AG04449 (cell line): ENCODE measurements around the gene MBNL2.
A peak's percentile ranks its signal among the peaks of the same experiment; 100 is the strongest.

ENCODE experiments used
- CTCF ChIA-PET: fragments of 350-600 bp; formaldehyde crosslinking; extraction: SDS; loops from one replicate; lab custom pipeline; 2021; ENCODE audit warnings: antibody characterized with exemption; lab: Yijun Ruan, JAX
- POLR2A ChIA-PET: fragments of 400-600, 350-600 bp; formaldehyde crosslinking; extraction: SDS; loops from one replicate; lab custom pipeline; 2020; ENCODE audit warnings: antibody characterized with exemption, inconsistent platforms; lab: Yijun Ruan, JAX
- DNase-seq: peaks from one replicate; pipeline ENCODE4 v3.0.0-alpha.2; 2010; ENCODE audit warnings: low read depth, low spot score
- H3K4me3 ChIP-seq: 2 replicates; pipeline ENCODE4 v1.5.1; 2011; ENCODE audit warnings: low read depth, mild to moderate bottlenecking, control low read depth, low read length
- CTCF ChIP-seq: IDR thresholded peaks from one replicate; pipeline ENCODE4 v1.5.1; 2011; ENCODE audit warnings: mild to moderate bottlenecking, moderate library complexity, low read length, control low read depth, inconsistent platforms; ENCODE audit not compliant: insufficient read depth; ENCODE audit errors: missing control alignments

Gene MBNL2

GRCh38 chr13:97259410-97259797 lies 37.3 kb downstream of the MBNL2 start:
- H3K4me3 ChIP-seq: no peak overlapping the region
- CTCF ChIA-PET: interaction anchor here (1.3 to 1.5 kb wide), 2 partner anchors 18 to 46 kb away, joined by 3 to 4 read pairs; no protein-coding TSS in a partner anchor

GRCh38 chr13:97259798-97260714 lies 37.9 kb downstream of the MBNL2 start:
- TF ChIP-seq CTCF: no peak
- ChIA-PET CTCF (interaction anchor here (1.3 to 1.5 kb wide), 3 partner anchors 17 to 150 kb away, joined by 3 to 6 read pairs (median 4); no protein-coding TSS in a partner anchor), POLR2A (no interaction called here)
- DNase-seq: peak; percentile 53
- no peak overlapping the region for H3K4me3 ChIP-seq

More at GRCh38 chr13:97259410-97259797, 37.3 kb downstream of the MBNL2 start:
- POLR2A ChIA-PET: interaction anchor here (1.3 kb wide), 1 partner anchor 35 kb away, joined by 4 read pairs; no protein-coding TSS in a partner anchor
- TF ChIP-seq CTCF: no peak
- no peak for DNase-seq

- CTCF ChIA-PET: interaction anchor here (0.6 to 1.3 kb wide), 2 partner anchors 150 to 152 kb away, joined by 3 to 6 read pairs; no protein-coding TSS in a partner anchor
- DNase-seq: no peak
- TF ChIP-seq CTCF: no peak
- no peak overlapping the region for H3K4me3 ChIP-seq
- POLR2A ChIA-PET: no interaction called here
Observed at GRCh38 chr13:97261254-97262005, 39.3 kb downstream of the MBNL2 start.

GRCh38 chr13:97262058-97262457 lies 39.9 kb downstream of the MBNL2 start:
- CTCF ChIA-PET: interaction anchor here (0.6 to 1.5 kb wide), 2 partner anchors 12 to 151 kb away, joined by 3 read pairs; no protein-coding TSS in a partner anchor
- POLR2A ChIA-PET: no interaction called here
- no peak for TF ChIP-seq CTCF
- no peak overlapping the region for H3K4me3 ChIP-seq
- no peak for DNase-seq

- no peak for TF ChIP-seq CTCF
- H3K4me3 ChIP-seq: no peak overlapping the region
- DNase-seq: no peak
- ChIA-PET CTCF (interaction anchor here (0.6 to 1.5 kb wide), 2 partner anchors 11 to 31 kb away, joined by 3 read pairs; no protein-coding TSS in a partner anchor), POLR2A (no interaction called here)
Observed at GRCh38 chr13:97263160-97263559, 41.0 kb downstream of the MBNL2 start.
